WTC11 (cell line): Measurements from ENCODE around the gene ST6GALNAC3. TPM values are rescaled to one million over a fixed set of nuclear protein-coding genes. Genes with fewer than 3 reads are reported as not detected.

ENCODE experiments used
- ATAC-seq: fragments of 200-7000 bp; cut with Tn5 transposase; 2 replicates; pipeline ENCODE4 v1.10.0; 2021; ENCODE audit warnings: mild to moderate bottlenecking, moderate library complexity
- CTCF ChIA-PET: fragments of 300-600 bp; sonication (Branson Sonifier 250); formaldehyde crosslinking; loops from one replicate; lab custom pipeline; 2021; ENCODE audit warnings: antibody characterized with exemption; lab: Charles Lee
- POLR2A ChIA-PET: fragments of 350-600 bp; sonication (Branson Sonifier 250); formaldehyde crosslinking; loops from one replicate; lab custom pipeline; 2021; ENCODE audit warnings: antibody characterized with exemption; lab: Charles Lee
- DNase-seq: peaks from one replicate; pipeline ENCODE4 v3.0.0; 2021; ENCODE audit warnings: low spot score
- H3K27ac Mint-ChIP-seq: 2 replicates; pipeline ENCODE4 v1.8.0; 2021; ENCODE audit warnings: mixed read lengths
- H3K27me3 Mint-ChIP-seq: 2 replicates; pipeline ENCODE4 v1.8.0; 2021; ENCODE audit warnings: low read depth, mild to moderate bottlenecking, moderate library complexity, mixed read lengths
- H3K36me3 Mint-ChIP-seq: 2 replicates; pipeline ENCODE4 v1.8.0; 2021; ENCODE audit warnings: mixed read lengths
- H3K4me1 Mint-ChIP-seq: 2 replicates; pipeline ENCODE4 v1.8.0; 2022; ENCODE audit warnings: mixed read lengths
- H3K4me3 Mint-ChIP-seq: 2 replicates; pipeline ENCODE4 v1.8.0; 2021; ENCODE audit warnings: mild to moderate bottlenecking, moderate library complexity, mixed read lengths
- H3K9me3 Mint-ChIP-seq: 2 replicates; pipeline ENCODE4 v1.8.0; 2021; ENCODE audit warnings: mixed read lengths
- EMX1 ChIP-seq: fragments of 250-450 bp; sonication (Bioruptor Pico); IDR thresholded peaks from 2 replicates; pipeline ENCODE4 v1.8.0; 2021; ENCODE audit warnings: mild to moderate bottlenecking
- GABPB1 ChIP-seq: sonication (generic); formaldehyde crosslinking; IDR thresholded peaks from 2 replicates; pipeline ENCODE4 v1.8.1; 2023; ENCODE audit warnings: mild to moderate bottlenecking, missing genetic modification reagents
- HMGA2 ChIP-seq: fragments of 250-450 bp; sonication (Bioruptor Pico); IDR thresholded peaks from 2 replicates; pipeline ENCODE4 v1.4.0; 2021; ENCODE audit warnings: mild to moderate bottlenecking, moderate library complexity
- JAZF1 ChIP-seq: fragments of 250-450 bp; sonication (Bioruptor Pico); IDR thresholded peaks from 2 replicates; pipeline ENCODE4 v1.9.0; 2021; ENCODE audit warnings: moderate library complexity, mild to moderate bottlenecking, inconsistent platforms
- KAT7 ChIP-seq: sonication (generic); formaldehyde crosslinking; IDR thresholded peaks from 2 replicates; pipeline ENCODE4 v1.8.1; 2023; ENCODE audit warnings: missing genetic modification reagents, mild to moderate bottlenecking, borderline replicate concordance
- NR3C1 ChIP-seq: sonication (generic); formaldehyde crosslinking; conservative IDR thresholded peaks from 2 replicates; pipeline ENCODE4 v1.8.1; 2023; ENCODE audit warnings: low read depth, mild to moderate bottlenecking, missing genetic modification reagents
- RORB ChIP-seq: fragments of 250-450 bp; sonication (Bioruptor Pico); IDR thresholded peaks from 2 replicates; pipeline ENCODE4 v1.9.0; 2021; ENCODE audit warnings: mild to moderate bottlenecking
- SMAD4 ChIP-seq: sonication (generic); formaldehyde crosslinking; IDR thresholded peaks from 2 replicates; pipeline ENCODE4 v1.8.0; 2022; ENCODE audit warnings: mild to moderate bottlenecking, missing genetic modification reagents
- ZNF263 ChIP-seq: sonication (generic); formaldehyde crosslinking; IDR thresholded peaks from 2 replicates; pipeline ENCODE4 v1.8.1; 2022; ENCODE audit warnings: low read depth, mild to moderate bottlenecking, moderate library complexity, missing genetic modification reagents
- ZNF396 ChIP-seq: fragments of 250-450 bp; sonication (Bioruptor Pico); IDR thresholded peaks from 2 replicates; pipeline ENCODE4 v1.8.0; 2021; ENCODE audit warnings: mild to moderate bottlenecking, moderate library complexity, borderline replicate concordance
- ZNF423 ChIP-seq: fragments of 250-450 bp; sonication (Bioruptor Pico); IDR thresholded peaks from 2 replicates; pipeline ENCODE4 v2.1.2; 2022; ENCODE audit warnings: mild to moderate bottlenecking, moderate library complexity
- total RNA-seq: library from RNA; stranded (reverse); gene quantifications from 3 replicates; pipeline ENCODE4 v1.2.3, GENCODE V29; 2021
- TF ChIP-seq, protein P1 (sequence below): sonication (generic); formaldehyde crosslinking; IDR thresholded peaks from 2 replicates; pipeline ENCODE4 v1.8.1; 2023; ENCODE audit warnings: mild to moderate bottlenecking, missing genetic modification reagents
- TF ChIP-seq, protein P2 (sequence below): sonication (generic); formaldehyde crosslinking; IDR thresholded peaks from 2 replicates; pipeline ENCODE4 v1.8.0; 2022; ENCODE audit warnings: missing genetic modification reagents
- TF ChIP-seq, protein P3 (sequence below): fragments of 250-450 bp; sonication (Bioruptor Pico); IDR thresholded peaks from 2 replicates; pipeline ENCODE4 v1.9.0; 2021; ENCODE audit warnings: mild to moderate bottlenecking, borderline replicate concordance
- TF ChIP-seq, protein P4 (sequence below): sonication (generic); formaldehyde crosslinking; IDR thresholded peaks from 2 replicates; pipeline ENCODE4 v1.8.1; 2023; ENCODE audit warnings: mild to moderate bottlenecking, moderate library complexity, missing genetic modification reagents

ST6GALNAC3 gene
- total RNA-seq, 1 experiment from 2014 or later = 11.9 TPM

DNA sequence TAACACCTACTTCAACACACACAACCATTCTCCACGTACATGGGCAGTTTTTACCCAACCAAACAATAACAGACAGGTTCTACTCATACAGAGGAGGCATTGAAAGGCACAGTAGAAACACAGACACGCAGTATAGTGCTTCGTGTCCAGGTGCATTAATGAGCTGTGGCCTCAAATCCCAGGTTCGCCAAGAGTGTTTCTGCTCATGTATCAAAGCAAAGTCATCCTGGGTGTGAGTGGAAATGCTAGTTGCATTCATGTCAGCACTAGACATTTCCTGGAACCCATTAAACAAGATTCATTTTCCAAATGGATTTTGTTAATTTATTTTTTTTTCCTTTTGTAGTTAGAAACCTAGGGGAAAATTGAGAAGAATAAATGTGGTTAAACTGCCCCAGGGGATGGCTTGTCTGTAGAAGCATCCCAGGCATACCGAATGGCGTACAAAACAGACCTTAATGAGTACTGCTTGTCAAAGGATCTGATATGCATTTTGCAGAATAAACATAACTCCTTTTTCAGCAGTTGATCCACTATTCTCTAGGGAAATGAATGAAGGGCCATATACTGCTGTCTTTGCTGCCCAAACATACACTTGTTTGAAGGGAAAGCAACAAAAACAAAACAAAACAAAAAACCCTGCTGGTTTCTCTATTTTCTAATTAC is 494.2 kb downstream of the ST6GALNAC3 start:
- no peaks in the 10 kb centered on the region for H3K36me3 Mint-ChIP-seq
- DNase-seq = no peak
- no peak for ATAC-seq
- H3K27me3 Mint-ChIP-seq = no peaks in the 10 kb centered on the region
- peaks cover 8% of the 10 kb centered on the region for H3K4me1 Mint-ChIP-seq
- ChIA-PET POLR2A (no interaction called here), CTCF (no interaction called here)
- H3K9me3 Mint-ChIP-seq = 0 out of 2 replicates have a peak, but pooled peaks cover 3% of the 10 kb centered on the region
- H3K4me3 Mint-ChIP-seq = no peak overlapping the region
- TF ChIP-seq KAT7 (no peak), NR3C1 (no peak), ZNF263 (CRISPR knock-in tag) (no peak), ZNF423 (CRISPR knock-in tag) (no peak), SMAD4 (CRISPR knock-in tag) (no peak), HMGA2 (CRISPR knock-in tag) (no peak), EMX1 (no peak), GABPB1 (no peak), RORB (CRISPR knock-in tag) (no peak)
- TF ChIP-seq, protein P1, sequence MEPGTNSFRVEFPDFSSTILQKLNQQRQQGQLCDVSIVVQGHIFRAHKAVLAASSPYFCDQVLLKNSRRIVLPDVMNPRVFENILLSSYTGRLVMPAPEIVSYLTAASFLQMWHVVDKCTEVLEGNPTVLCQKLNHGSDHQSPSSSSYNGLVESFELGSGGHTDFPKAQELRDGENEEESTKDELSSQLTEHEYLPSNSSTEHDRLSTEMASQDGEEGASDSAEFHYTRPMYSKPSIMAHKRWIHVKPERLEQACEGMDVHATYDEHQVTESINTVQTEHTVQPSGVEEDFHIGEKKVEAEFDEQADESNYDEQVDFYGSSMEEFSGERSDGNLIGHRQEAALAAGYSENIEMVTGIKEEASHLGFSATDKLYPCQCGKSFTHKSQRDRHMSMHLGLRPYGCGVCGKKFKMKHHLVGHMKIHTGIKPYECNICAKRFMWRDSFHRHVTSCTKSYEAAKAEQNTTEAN (CRISPR knock-in tag) = no peak
- TF ChIP-seq, protein P2, sequence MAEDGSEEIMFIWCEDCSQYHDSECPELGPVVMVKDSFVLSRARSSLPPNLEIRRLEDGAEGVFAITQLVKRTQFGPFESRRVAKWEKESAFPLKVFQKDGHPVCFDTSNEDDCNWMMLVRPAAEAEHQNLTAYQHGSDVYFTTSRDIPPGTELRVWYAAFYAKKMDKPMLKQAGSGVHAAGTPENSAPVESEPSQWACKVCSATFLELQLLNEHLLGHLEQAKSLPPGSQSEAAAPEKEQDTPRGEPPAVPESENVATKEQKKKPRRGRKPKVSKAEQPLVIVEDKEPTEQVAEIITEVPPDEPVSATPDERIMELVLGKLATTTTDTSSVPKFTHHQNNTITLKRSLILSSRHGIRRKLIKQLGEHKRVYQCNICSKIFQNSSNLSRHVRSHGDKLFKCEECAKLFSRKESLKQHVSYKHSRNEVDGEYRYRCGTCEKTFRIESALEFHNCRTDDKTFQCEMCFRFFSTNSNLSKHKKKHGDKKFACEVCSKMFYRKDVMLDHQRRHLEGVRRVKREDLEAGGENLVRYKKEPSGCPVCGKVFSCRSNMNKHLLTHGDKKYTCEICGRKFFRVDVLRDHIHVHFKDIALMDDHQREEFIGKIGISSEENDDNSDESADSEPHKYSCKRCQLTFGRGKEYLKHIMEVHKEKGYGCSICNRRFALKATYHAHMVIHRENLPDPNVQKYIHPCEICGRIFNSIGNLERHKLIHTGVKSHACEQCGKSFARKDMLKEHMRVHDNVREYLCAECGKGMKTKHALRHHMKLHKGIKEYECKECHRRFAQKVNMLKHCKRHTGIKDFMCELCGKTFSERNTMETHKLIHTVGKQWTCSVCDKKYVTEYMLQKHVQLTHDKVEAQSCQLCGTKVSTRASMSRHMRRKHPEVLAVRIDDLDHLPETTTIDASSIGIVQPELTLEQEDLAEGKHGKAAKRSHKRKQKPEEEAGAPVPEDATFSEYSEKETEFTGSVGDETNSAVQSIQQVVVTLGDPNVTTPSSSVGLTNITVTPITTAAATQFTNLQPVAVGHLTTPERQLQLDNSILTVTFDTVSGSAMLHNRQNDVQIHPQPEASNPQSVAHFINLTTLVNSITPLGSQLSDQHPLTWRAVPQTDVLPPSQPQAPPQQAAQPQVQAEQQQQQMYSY (CRISPR knock-in tag) = no peak
- TF ChIP-seq, protein P3, sequence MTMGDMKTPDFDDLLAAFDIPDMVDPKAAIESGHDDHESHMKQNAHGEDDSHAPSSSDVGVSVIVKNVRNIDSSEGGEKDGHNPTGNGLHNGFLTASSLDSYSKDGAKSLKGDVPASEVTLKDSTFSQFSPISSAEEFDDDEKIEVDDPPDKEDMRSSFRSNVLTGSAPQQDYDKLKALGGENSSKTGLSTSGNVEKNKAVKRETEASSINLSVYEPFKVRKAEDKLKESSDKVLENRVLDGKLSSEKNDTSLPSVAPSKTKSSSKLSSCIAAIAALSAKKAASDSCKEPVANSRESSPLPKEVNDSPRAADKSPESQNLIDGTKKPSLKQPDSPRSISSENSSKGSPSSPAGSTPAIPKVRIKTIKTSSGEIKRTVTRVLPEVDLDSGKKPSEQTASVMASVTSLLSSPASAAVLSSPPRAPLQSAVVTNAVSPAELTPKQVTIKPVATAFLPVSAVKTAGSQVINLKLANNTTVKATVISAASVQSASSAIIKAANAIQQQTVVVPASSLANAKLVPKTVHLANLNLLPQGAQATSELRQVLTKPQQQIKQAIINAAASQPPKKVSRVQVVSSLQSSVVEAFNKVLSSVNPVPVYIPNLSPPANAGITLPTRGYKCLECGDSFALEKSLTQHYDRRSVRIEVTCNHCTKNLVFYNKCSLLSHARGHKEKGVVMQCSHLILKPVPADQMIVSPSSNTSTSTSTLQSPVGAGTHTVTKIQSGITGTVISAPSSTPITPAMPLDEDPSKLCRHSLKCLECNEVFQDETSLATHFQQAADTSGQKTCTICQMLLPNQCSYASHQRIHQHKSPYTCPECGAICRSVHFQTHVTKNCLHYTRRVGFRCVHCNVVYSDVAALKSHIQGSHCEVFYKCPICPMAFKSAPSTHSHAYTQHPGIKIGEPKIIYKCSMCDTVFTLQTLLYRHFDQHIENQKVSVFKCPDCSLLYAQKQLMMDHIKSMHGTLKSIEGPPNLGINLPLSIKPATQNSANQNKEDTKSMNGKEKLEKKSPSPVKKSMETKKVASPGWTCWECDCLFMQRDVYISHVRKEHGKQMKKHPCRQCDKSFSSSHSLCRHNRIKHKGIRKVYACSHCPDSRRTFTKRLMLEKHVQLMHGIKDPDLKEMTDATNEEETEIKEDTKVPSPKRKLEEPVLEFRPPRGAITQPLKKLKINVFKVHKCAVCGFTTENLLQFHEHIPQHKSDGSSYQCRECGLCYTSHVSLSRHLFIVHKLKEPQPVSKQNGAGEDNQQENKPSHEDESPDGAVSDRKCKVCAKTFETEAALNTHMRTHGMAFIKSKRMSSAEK (CRISPR knock-in tag) = no peak
- TF ChIP-seq, protein P4, sequence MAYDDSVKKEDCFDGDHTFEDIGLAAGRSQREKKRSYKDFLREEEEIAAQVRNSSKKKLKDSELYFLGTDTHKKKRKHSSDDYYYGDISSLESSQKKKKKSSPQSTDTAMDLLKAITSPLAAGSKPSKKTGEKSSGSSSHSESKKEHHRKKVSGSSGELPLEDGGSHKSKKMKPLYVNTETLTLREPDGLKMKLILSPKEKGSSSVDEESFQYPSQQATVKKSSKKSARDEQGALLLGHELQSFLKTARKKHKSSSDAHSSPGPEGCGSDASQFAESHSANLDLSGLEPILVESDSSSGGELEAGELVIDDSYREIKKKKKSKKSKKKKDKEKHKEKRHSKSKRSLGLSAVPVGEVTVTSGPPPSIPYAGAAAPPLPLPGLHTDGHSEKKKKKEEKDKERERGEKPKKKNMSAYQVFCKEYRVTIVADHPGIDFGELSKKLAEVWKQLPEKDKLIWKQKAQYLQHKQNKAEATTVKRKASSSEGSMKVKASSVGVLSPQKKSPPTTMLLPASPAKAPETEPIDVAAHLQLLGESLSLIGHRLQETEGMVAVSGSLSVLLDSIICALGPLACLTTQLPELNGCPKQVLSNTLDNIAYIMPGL = no peak
- TF ChIP-seq, all 79 proteins: peak for 0
- no peak overlapping the region for H3K27ac Mint-ChIP-seq

DNA sequence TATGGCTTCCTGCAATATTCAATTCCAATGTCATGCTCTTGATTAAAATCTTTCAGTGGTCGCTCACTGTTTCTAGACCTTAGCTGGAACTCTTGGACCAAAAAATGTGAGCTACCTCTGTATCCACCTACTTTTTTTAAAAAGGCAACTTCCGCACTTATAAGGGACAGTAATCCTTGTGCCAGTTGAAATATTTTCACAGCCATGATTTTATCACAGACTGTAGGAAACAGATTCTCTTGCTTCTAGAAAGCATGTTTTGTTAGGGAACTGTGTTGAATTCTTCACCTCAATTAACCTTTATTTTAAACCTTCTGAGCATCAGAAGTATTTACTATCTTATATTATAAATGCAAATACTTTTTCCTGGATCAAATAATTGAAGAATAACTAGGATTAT is 496.7 kb downstream of the ST6GALNAC3 start:
- ChIA-PET POLR2A (no interaction called here), CTCF (interaction anchor here (0.6 kb wide), 1 partner anchor 43 kb away, joined by 3 read pairs; no protein-coding TSS in a partner anchor)
- peaks cover under 1% of the 10 kb centered on the region for H3K4me1 Mint-ChIP-seq
- H3K27me3 Mint-ChIP-seq = no peaks in the 10 kb centered on the region
- no peak overlapping the region for H3K4me3 Mint-ChIP-seq
- DNase-seq (no peak), ATAC-seq (no peak)
- TF ChIP-seq JAZF1 (CRISPR knock-in tag) (no peak), ZNF396 (CRISPR knock-in tag) (no peak)
- H3K27ac Mint-ChIP-seq = no peak overlapping the region
- peaks cover 4% of the 10 kb centered on the region for H3K9me3 Mint-ChIP-seq
- H3K36me3 Mint-ChIP-seq = no peaks in the 10 kb centered on the region
